ENCODE measurements around the gene DRAXIN.

DRAXIN gene

GRCh38 chr1:11691302-11691914 is at the start of gene DRAXIN:
Gene DRAXIN, plus strand, starts transcription at chr1:11691710. Its CDS starts 14,549 bp downstream, at chr1:11706259.
- no peak for DNase-seq

- no peak for DNase-seq
Observed at GRCh38 chr1:11641776-11642305, 49.7 kb upstream of the DRAXIN start.

- peak; percentile 54 to 60 for DNase-seq
Observed at GRCh38 chr1:11642418-11643017, 49.0 kb upstream of the DRAXIN start.

GRCh38 chr1:11643782-11644181 is 47.7 kb upstream of the DRAXIN start:
- DNase-seq = no peak

GRCh38 chr1:11645270-11645669 is 46.2 kb upstream of the DRAXIN start:
- no peak for DNase-seq

GRCh38 chr1:11645670-11646265 is 45.7 kb upstream of the DRAXIN start:
- DNase-seq = peak; percentile 71 to 83

GRCh38 chr1:11646317-11646716 is 45.2 kb upstream of the DRAXIN start:
- DNase-seq = no peak

GRCh38 chr1:11647333-11647732 is 44.2 kb upstream of the DRAXIN start:
- no peak for DNase-seq

- DNase-seq = no peak
Observed at GRCh38 chr1:11648039-11648438, 43.5 kb upstream of the DRAXIN start.

- DNase-seq = peak; percentile 31 to 44
Observed at GRCh38 chr1:11648732-11649158, 42.8 kb upstream of the DRAXIN start.

GRCh38 chr1:11649237-11649623 is 42.3 kb upstream of the DRAXIN start:
- no peak for DNase-seq

- no peak for DNase-seq
Observed at GRCh38 chr1:11649624-11650330, 41.7 kb upstream of the DRAXIN start.

GRCh38 chr1:11650331-11650991 is 41.0 kb upstream of the DRAXIN start:
- DNase-seq = peak; percentile 66 to 70

- no peak for DNase-seq
Observed at GRCh38 chr1:11651017-11651416, 40.5 kb upstream of the DRAXIN start.

GRCh38 chr1:11652203-11652780 is 39.2 kb upstream of the DRAXIN start:
- no peak for DNase-seq

GRCh38 chr1:11653101-11653860 is 38.2 kb upstream of the DRAXIN start:
- DNase-seq = no peak

GRCh38 chr1:11653861-11654136 is 37.7 kb upstream of the DRAXIN start:
- no peak for DNase-seq

GRCh38 chr1:11654137-11654938 is 37.2 kb upstream of the DRAXIN start, which contains the start of the genes FBXO2 and FBXO44:
Gene FBXO2, minus strand, starts transcription at chr1:11654429. Its CDS starts 89 bp downstream, at chr1:11654340.
Gene FBXO44, plus strand, starts transcription at chr1:11654877. Its CDS starts 959 bp downstream, at chr1:11655836.
- peak; percentile 73 to 74 for DNase-seq

- no peak for DNase-seq
Observed at GRCh38 chr1:11654939-11655808, 36.3 kb upstream of the DRAXIN start.

GRCh38 chr1:11657654-11658053 is 33.9 kb upstream of the DRAXIN start:
- no peak for DNase-seq
